ENCODE results near the gene C1orf50. TPM values are rescaled to one million over a fixed set of nuclear protein-coding genes. Genes with fewer than 3 reads are reported as not detected.

The C1orf50 gene
- total RNA-seq, 4 donors from 2014 or later: 2.9 to 8.3 (median 4.1) TPM

DNA sequence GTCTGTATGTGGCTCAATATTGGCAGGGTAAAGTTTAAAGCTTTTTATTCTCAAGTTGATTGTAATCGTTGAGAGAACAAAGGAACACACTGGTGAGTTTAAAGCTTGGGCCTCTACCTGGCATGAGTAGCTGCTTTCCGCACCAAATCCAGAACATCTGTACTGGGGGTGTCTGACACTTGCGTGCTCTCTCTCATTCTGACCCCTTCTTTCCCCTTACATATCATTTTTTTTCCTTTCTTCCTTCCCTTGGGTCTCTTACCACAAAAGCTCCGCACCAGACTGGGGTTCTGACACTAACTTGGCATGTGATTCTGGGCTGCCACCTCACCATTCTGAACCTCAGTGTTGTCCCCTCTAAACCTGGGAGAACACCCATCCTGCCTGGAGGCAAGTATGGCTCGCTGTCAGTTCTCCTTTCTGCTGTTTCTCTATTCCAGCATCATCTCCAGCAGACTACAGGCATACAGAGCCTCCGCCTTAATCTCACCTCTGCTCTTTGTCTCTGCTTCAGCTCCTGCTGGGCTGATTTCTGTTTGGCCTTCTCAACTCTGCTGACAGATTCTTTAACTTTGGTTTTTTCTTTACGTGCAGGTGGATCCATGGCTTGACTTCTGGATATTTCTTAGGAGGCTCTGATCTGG, 49.0 kb downstream of the C1orf50 start:
- TF ChIP-seq, protein P1, sequence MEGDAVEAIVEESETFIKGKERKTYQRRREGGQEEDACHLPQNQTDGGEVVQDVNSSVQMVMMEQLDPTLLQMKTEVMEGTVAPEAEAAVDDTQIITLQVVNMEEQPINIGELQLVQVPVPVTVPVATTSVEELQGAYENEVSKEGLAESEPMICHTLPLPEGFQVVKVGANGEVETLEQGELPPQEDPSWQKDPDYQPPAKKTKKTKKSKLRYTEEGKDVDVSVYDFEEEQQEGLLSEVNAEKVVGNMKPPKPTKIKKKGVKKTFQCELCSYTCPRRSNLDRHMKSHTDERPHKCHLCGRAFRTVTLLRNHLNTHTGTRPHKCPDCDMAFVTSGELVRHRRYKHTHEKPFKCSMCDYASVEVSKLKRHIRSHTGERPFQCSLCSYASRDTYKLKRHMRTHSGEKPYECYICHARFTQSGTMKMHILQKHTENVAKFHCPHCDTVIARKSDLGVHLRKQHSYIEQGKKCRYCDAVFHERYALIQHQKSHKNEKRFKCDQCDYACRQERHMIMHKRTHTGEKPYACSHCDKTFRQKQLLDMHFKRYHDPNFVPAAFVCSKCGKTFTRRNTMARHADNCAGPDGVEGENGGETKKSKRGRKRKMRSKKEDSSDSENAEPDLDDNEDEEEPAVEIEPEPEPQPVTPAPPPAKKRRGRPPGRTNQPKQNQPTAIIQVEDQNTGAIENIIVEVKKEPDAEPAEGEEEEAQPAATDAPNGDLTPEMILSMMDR (IDR thresholded peaks at IDR 0.05; ENCODE audit: low read depth): no peak

DNA sequence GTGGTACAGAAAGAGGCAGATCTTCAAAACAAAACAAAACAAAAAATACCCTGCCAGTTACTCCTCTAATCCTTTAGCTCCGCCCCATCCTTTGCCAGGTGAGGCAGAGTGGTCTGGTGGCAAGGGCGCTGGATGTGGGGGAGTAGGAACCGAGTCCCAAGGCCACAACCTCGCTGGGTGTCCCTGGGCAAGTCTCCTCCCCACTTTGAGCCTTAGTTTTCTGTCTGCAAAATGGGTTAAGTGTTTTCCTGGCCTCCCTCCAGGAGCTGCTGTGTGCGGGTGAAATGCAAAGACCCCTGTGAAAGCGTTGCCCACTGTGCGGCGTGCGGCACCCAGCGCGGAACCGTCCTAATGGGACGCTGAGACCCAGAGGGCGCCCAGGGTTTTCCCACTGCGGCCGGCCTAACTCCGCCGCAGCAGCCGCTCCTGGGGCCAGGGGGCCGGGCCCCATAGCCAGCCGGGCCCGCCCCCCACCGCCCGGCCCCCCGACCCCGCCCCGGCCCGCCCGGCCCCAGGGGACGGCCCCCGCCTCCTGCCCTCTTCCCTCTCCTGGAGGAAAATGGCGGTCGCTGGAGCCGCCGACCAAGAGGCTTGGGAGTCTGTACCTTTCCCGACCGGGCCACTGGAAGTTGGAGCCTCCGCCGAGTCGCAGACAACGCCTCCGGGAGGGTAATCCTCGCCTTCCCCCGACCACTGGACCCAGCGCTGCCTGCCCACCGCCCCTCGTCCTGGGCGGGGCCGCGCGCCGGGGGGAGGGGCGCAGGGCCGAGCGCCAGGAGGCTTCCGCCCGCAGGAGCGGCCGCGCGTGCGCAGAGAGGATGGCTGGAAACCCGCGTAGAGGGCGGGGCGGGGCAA, 49.8 kb downstream of the C1orf50 start, which contains the start of the genes ERMAP and SVBP:
Gene ERMAP, plus strand, starts transcription at position 538 of the 855 bp plus-strand sequence. CDS start 13,327 bp downstream, outside the sequence.
Gene SVBP, minus strand, starts transcription at position 813 of the 855 bp plus-strand sequence. CDS start 853 bp downstream, outside the sequence.
- TF ChIP-seq, protein P1 (IDR thresholded peaks at IDR 0.05; ENCODE audit: low read depth): no peak

DNA sequence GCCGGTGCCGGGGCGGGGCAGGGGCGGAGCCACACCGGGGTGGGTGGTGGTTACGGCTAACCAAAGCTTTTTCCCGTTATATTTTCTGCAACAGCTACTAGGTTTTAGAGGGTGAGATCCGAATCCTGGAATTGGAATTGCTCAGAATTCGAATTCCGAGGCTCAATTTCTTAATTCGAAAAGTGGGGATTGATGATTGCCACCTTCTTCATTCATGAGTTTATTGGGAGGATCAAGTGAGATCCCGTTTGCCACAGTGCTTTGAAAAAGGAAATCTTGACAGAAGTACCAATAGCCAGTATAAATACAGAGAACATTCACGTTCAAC, 50.4 kb downstream of the C1orf50 start:
- TF ChIP-seq, protein P1 (IDR thresholded peaks at IDR 0.05; ENCODE audit: low read depth): no peak

DNA sequence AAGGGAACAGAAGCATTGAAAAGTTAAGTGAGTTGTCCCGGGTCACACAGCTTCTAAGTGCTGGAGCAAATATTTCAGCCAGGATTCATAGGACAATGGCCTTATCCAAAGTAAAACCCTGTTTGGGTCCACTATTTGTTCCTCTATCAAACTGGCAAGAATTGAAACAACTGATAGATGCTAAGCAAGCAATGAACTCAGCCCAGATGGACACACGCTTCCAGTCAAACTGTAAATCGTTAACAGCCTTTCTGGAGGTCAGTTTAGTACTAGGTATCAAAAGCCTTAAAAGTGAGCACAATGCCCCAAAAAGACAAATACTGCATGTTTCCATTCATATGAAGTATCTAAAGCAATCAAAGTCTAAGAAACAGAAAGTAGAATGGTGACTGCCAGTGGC, 50.9 kb downstream of the C1orf50 start:
- TF ChIP-seq, protein P1 (IDR thresholded peaks at IDR 0.05; ENCODE audit: low read depth): no peak

DNA sequence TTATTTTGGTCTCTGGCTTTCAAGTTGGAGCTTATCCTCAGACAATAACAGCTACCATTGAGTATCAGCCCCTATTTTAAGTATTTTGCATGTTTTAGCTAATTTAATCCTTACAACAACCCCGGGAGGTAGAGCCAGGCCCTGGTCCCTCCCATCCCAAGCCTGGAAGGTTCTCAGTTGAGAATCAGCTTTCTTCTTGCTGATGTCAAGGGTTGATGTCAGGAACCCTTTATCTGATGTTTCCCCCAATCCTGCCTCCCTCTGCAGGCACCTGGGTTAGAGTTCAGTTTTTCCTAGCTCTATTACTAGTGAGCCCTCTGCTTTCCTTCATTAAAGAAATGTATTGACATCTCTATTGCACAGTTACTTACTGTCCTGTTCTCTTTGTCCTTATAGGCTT, 53.8 kb downstream of the C1orf50 start:
- TF ChIP-seq, protein P1 (IDR thresholded peaks at IDR 0.05; ENCODE audit: low read depth): no peak

DNA sequence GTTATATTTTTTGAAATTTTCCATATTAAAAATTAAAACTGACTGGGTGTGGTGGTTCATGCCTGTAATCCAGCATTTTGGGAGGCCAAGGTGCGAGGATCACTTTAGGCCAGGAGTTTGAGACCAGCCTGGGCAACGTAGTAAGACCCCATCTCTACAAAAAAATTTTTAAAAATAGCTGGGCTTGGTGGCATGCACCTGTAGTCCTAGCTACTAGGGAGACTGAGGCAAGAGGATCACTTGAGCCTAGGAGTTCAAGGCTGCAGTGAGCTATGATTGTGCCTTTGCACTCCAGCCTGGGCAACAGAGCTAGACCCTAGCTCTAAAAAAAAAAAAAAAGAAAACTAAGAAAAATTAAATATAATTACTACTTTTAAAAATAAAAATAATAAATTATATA, 54.6 kb downstream of the C1orf50 start:
- TF ChIP-seq, protein P1 (IDR thresholded peaks at IDR 0.05; ENCODE audit: low read depth): no peak

DNA sequence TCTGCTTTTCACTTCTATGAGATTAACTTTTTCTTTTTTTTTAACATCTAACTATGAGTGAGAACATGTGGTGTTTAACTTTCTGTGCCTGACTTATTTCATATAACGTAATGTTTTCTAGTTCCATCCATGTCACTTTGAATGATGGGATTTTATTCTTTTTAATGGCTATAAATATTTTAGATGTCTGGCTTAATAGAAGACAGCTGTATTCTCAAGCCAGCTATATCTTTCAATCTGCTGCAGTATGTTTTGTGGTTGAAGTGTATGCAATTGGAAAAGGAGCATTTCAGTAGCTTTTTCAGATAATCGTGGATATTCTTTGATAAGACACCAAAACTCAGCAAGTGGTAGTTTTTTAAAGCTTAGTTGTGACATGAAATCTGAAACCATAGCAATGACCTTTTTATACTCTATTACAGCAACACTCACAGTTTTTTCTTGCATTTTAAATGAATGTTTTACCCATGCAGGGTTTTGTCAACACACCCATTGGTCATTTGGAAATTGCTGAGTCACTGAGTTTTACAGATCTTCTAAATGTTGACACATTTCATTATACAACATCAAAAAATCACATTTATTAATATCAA, 55.8 kb downstream of the C1orf50 start:
- TF ChIP-seq, protein P1 (IDR thresholded peaks at IDR 0.05; ENCODE audit: low read depth): no peak
